ENCODE results near the gene NLRP6.
"Not testable (repeated sequence)": the region's sequence is repeated elsewhere in the genome, so short reads cannot be mapped to it uniquely, and the experiment has no call there.

NLRP6 gene

GRCh38 chr11:327581-327923 lies 49.3 kb downstream of the NLRP6 start:
- DNase-seq = no peak

- DNase-seq = no peak
Measured at GRCh38 chr11:328012-328411, 49.8 kb downstream of the NLRP6 start.

- not testable (repeated sequence) for DNase-seq
Measured at GRCh38 chr11:328516-329100, 50.4 kb downstream of the NLRP6 start.

GRCh38 chr11:329886-330253 lies 51.7 kb downstream of the NLRP6 start:
- no peak for DNase-seq

- DNase-seq = no peak
Measured at GRCh38 chr11:330307-330693, 52.1 kb downstream of the NLRP6 start.

- DNase-seq = no peak
Measured at GRCh38 chr11:330694-331357, 52.6 kb downstream of the NLRP6 start.

GRCh38 chr11:331358-332060 lies 53.3 kb downstream of the NLRP6 start:
- DNase-seq = peak; percentile 42

GRCh38 chr11:332651-333480 lies 54.7 kb downstream of the NLRP6 start:
- DNase-seq = no peak

GRCh38 chr11:333616-334263 lies 55.5 kb downstream of the NLRP6 start:
- not testable (repeated sequence) for DNase-seq

GRCh38 chr11:334264-334994 lies 56.2 kb downstream of the NLRP6 start:
- DNase-seq = no peak

Data from MV-4-11 (cell line).